Astrocyte (in vitro differentiated cells and primary cell): ENCODE results near the gene PTTG2. TPM values are rescaled to one million over a fixed set of nuclear protein-coding genes. Genes with fewer than 3 reads are reported as not detected.

Source experiments
- DNase-seq: peaks from one replicate; pipeline ENCODE4 v3.0.0-alpha.2; 2010; ENCODE audit warnings: low read depth
- FAIRE-seq: peaks from 2 replicates; lab custom pipeline; 2011; peaks lifted over from hg19 to GRCh38; lab: Jason Lieb, UNC
- H2AFZ ChIP-seq: 2 replicates; pipeline ENCODE4 v1.6.0; 2012; ENCODE audit warnings: low read depth, low read length, inconsistent platforms
- H3K27ac ChIP-seq: 2 replicates; pipeline ENCODE4 v1.5.1; 2011; ENCODE audit warnings: low read depth, low read length, inconsistent platforms
- H3K27me3 ChIP-seq: 2 replicates; pipeline ENCODE4 v1.6.0; 2011; ENCODE audit warnings: low read length, inconsistent platforms; ENCODE audit not compliant: insufficient read depth
- H3K36me3 ChIP-seq: 2 replicates; pipeline ENCODE4 v1.5.1; 2011; ENCODE audit warnings: low read length, inconsistent platforms; ENCODE audit not compliant: insufficient read depth
- H3K4me1 ChIP-seq: 2 replicates; pipeline ENCODE4 v1.5.1; 2011; ENCODE audit warnings: low read length, inconsistent platforms; ENCODE audit not compliant: insufficient read depth
- H3K4me2 ChIP-seq: 2 replicates; pipeline ENCODE4 v1.6.0; 2012; ENCODE audit warnings: low read length, inconsistent platforms
- H3K4me3 ChIP-seq: 2 replicates; pipeline ENCODE4 v1.5.1; 2011; ENCODE audit warnings: low read depth, mild to moderate bottlenecking, low read length, inconsistent platforms; ENCODE audit not compliant: insufficient read depth
- H3K79me2 ChIP-seq: 2 replicates; pipeline ENCODE4 v1.6.0; 2012; ENCODE audit warnings: mild to moderate bottlenecking, low read length, inconsistent platforms; ENCODE audit not compliant: insufficient read depth
- H3K9ac ChIP-seq: 2 replicates; pipeline ENCODE4 v1.6.0; 2012; ENCODE audit warnings: mild to moderate bottlenecking, low read length, inconsistent platforms
- H3K9me3 ChIP-seq: 2 replicates; pipeline ENCODE4 v1.5.1; 2012; ENCODE audit warnings: low read depth, mild to moderate bottlenecking, low read length, inconsistent platforms; ENCODE audit not compliant: insufficient read depth
- H4K20me1 ChIP-seq: 2 replicates; pipeline ENCODE4 v1.6.0; 2012; ENCODE audit warnings: low read length, inconsistent platforms; ENCODE audit not compliant: insufficient read depth
- H3K27ac Mint-ChIP-seq: one replicate; pipeline ENCODE4 v1.8.0; 2021; ENCODE audit warnings: mild to moderate bottlenecking, mixed read lengths; ENCODE audit not compliant: unreplicated experiment
- H3K27me3 Mint-ChIP-seq: one replicate; pipeline ENCODE4 v1.8.0; 2021; ENCODE audit warnings: low read depth, mixed read lengths; ENCODE audit not compliant: unreplicated experiment
- H3K36me3 Mint-ChIP-seq: one replicate; pipeline ENCODE4 v1.8.0; 2021; ENCODE audit warnings: low read depth, mixed read lengths; ENCODE audit not compliant: unreplicated experiment
- H3K4me1 Mint-ChIP-seq: one replicate; pipeline ENCODE4 v1.8.0; 2021; ENCODE audit warnings: low read depth, mixed read lengths; ENCODE audit not compliant: unreplicated experiment
- H3K4me3 Mint-ChIP-seq: one replicate; pipeline ENCODE4 v1.8.0; 2021; ENCODE audit warnings: mild to moderate bottlenecking, moderate library complexity, mixed read lengths; ENCODE audit not compliant: unreplicated experiment
- H3K9me3 Mint-ChIP-seq: one replicate; pipeline ENCODE4 v1.8.0; 2021; ENCODE audit warnings: mild to moderate bottlenecking, mixed read lengths; ENCODE audit not compliant: unreplicated experiment
- CTCF ChIP-seq: IDR thresholded peaks from 2 replicates; pipeline ENCODE4 v1.5.1; 2011; ENCODE audit warnings: low read depth, mild to moderate bottlenecking, inconsistent platforms, low read length, moderate library complexity; ENCODE audit not compliant: insufficient read depth
- EZH2 ChIP-seq: IDR thresholded peaks from 2 replicates; pipeline ENCODE4 v1.6.1; 2012; ENCODE audit warnings: mild to moderate bottlenecking, low read length, inconsistent platforms; ENCODE audit not compliant: insufficient read depth
- total RNA-seq: library from RNA; stranded (reverse); gene quantifications from 2 replicates; pipeline ENCODE4 v1.2.1, GENCODE V29; 2021

The PTTG2 gene
- total RNA-seq, 1 donor from 2014 or later, result not detected

- Histone ChIP-seq H3K4me1 (peaks cover 4% of the 10 kb centered on the region), H3K27me3 (no peaks in the 10 kb centered on the region), H4K20me1 (peaks cover 59% of the 10 kb centered on the region), H3K36me3 (no peaks in the 10 kb centered on the region), H3K4me2 (no peak overlapping the region), H3K9ac (no peak overlapping the region), H2AFZ (no peak overlapping the region), H3K27ac (no peak overlapping the region), H3K4me3 (no peak overlapping the region), H3K79me2 (peaks cover 68% of the 10 kb centered on the region), H3K9me3 (no peaks in the 10 kb centered on the region)
- Mint-ChIP-seq H3K4me1 (peaks cover 20% of the 10 kb centered on the region), H3K4me3 (no peak overlapping the region), H3K27ac (no peak overlapping the region), H3K27me3 (peaks cover 2% of the 10 kb centered on the region), H3K36me3 (peaks cover 3% of the 10 kb centered on the region), H3K9me3 (no peaks in the 10 kb centered on the region)
- FAIRE-seq, result no peak
- TF ChIP-seq EZH2 (no peak), CTCF (no peak)
- no peak for DNase-seq
These were observed 39.0 kb downstream of the PTTG2 start for GRCh38 chr4:37999000-37999716.

GRCh38 chr4:37999965-38000364 is 39.8 kb downstream of the PTTG2 start:
- peaks cover 67% of the 10 kb centered on the region for H3K79me2 ChIP-seq
- no peak for DNase-seq
- peaks cover 59% of the 10 kb centered on the region for H4K20me1 ChIP-seq
- no peak overlapping the region for H3K9ac ChIP-seq
- no peaks in the 10 kb centered on the region for H3K9me3 Mint-ChIP-seq
- H3K36me3 Mint-ChIP-seq, result peaks cover 3% of the 10 kb centered on the region
- peaks cover 11% of the 10 kb centered on the region for H3K4me1 ChIP-seq
- no peak overlapping the region for H3K4me3 ChIP-seq
- H3K27ac Mint-ChIP-seq, result no peak overlapping the region
- H2AFZ ChIP-seq, result no peak overlapping the region
- FAIRE-seq, result no peak
- TF ChIP-seq CTCF, result no peak
- TF ChIP-seq EZH2, result no peak
- H3K9me3 ChIP-seq, result no peaks in the 10 kb centered on the region
- no peaks in the 10 kb centered on the region for H3K27me3 ChIP-seq
- H3K4me2 ChIP-seq, result no peak overlapping the region
- peaks cover 2% of the 10 kb centered on the region for H3K27me3 Mint-ChIP-seq
- no peaks in the 10 kb centered on the region for H3K36me3 ChIP-seq
- H3K4me3 Mint-ChIP-seq, result no peak overlapping the region
- H3K27ac ChIP-seq, result no peak overlapping the region
- peaks cover 28% of the 10 kb centered on the region for H3K4me1 Mint-ChIP-seq

- no peak for DNase-seq
- H3K9me3 Mint-ChIP-seq, result no peaks in the 10 kb centered on the region
- Histone ChIP-seq H2AFZ (no peak overlapping the region), H3K27me3 (no peaks in the 10 kb centered on the region), H4K20me1 (peaks cover 69% of the 10 kb centered on the region), H3K4me1 (peaks cover 18% of the 10 kb centered on the region), H3K79me2 (peaks cover 70% of the 10 kb centered on the region), H3K27ac (no peak overlapping the region), H3K9ac (no peak overlapping the region), H3K4me2 (no peak overlapping the region), H3K9me3 (no peaks in the 10 kb centered on the region), H3K36me3 (no peaks in the 10 kb centered on the region), H3K4me3 (no peak overlapping the region)
- TF ChIP-seq EZH2 (no peak), CTCF (no peak)
- H3K27me3 Mint-ChIP-seq, result peaks cover 2% of the 10 kb centered on the region
- no peak for FAIRE-seq
- H3K27ac Mint-ChIP-seq, result peak overlapping the region; percentile 38
- peaks cover 38% of the 10 kb centered on the region for H3K4me1 Mint-ChIP-seq
- no peak overlapping the region for H3K4me3 Mint-ChIP-seq
- peaks cover 3% of the 10 kb centered on the region for H3K36me3 Mint-ChIP-seq
These were observed 41.7 kb downstream of the PTTG2 start for GRCh38 chr4:38001927-38002326.
